Left cardiac atrium (tissue), 2 donors: ENCODE data around the gene EBI3. TPM values are rescaled to one million over a fixed set of nuclear protein-coding genes. Genes with fewer than 3 reads are reported as not detected.

Source experiments
- total RNA-seq, 2 donors: library from RNA; stranded (reverse); fragmentation: NEBNext Ultra II Directional; extraction: Animal tissue kit (Norgen Biotek cat#: 25700); gene quantifications; one replicate each; pipeline ENCODE4 v1.2.1, GENCODE V29; 2021
- donor health status: DM: no; HTN: yes; CAD: no; lungs with severe emphysema.
- donor health status: DM: yes; HTN: yes; CAD: no.

The EBI3 gene
- total RNA-seq, 2 donors from 2014 or later: 1.2 TPM

Other genes with a start within 250 kb of the EBI3 start
- gene EEF2, start 244.1 kb upstream of the EBI3 start, total RNA-seq: 1,000 to 10,000 TPM; 1,815 to 2,062 TPM
- 10 to 100 TPM; 13.8 to 14.0 TPM for gene PIAS4, start 221.8 kb upstream of the EBI3 start, total RNA-seq
- 10 to 100 TPM; 28.5 to 32.5 TPM for gene ZBTB7A, start 162.6 kb upstream of the EBI3 start, total RNA-seq
- gene MAP2K2, start 105.4 kb upstream of the EBI3 start, total RNA-seq: 100 to 1,000 TPM; 109 to 118 TPM
- not detected for gene CREB3L3, start 75.9 kb upstream of the EBI3 start, total RNA-seq
- 10 to 100 TPM; 13.0 to 21.8 TPM for gene SIRT6, start 47.0 kb upstream of the EBI3 start, total RNA-seq
- gene ANKRD24, start 46.8 kb upstream of the EBI3 start, total RNA-seq: 1 to 10 TPM in 1 of 2 donors, under 1 TPM in 1; 0.86 to 1.2 TPM
- 10 to 100 TPM in 1 of 2 donors, 1 to 10 TPM in 1; 8.5 to 11.8 TPM for gene YJU2, start 17.6 kb downstream of the EBI3 start, total RNA-seq
- gene SHD, start 49.7 kb downstream of the EBI3 start, total RNA-seq: 10 to 100 TPM; 21.4 to 37.0 TPM
- under 1 TPM in 1 of 2 donors, not detected in 1; 0.29 TPM for gene TMIGD2, start 72.9 kb downstream of the EBI3 start, total RNA-seq
- not detected for gene FSD1, start 75.1 kb downstream of the EBI3 start, total RNA-seq
- 1 to 10 TPM; 4.8 to 8.2 TPM for gene STAP2, start 109.3 kb downstream of the EBI3 start, total RNA-seq
- gene MPND, start 114.0 kb downstream of the EBI3 start, total RNA-seq: 10 to 100 TPM; 21.1 to 22.3 TPM
- gene SH3GL1, start 171.0 kb downstream of the EBI3 start, total RNA-seq: 10 to 100 TPM; 31.4 to 39.4 TPM
- gene CHAF1A, start 173.1 kb downstream of the EBI3 start, total RNA-seq: 1 to 10 TPM; 5.2 to 8.4 TPM
- 100 to 1,000 TPM in 1 of 2 donors, 10 to 100 TPM in 1; 96.9 to 101 TPM for gene UBXN6, start 228.3 kb downstream of the EBI3 start, total RNA-seq
- 10 to 100 TPM; 20.9 to 25.9 TPM for gene HDGFL2, start 242.8 kb downstream of the EBI3 start, total RNA-seq